ENCODE results near the gene EEF1A2.

EEF1A2 gene

DNA sequence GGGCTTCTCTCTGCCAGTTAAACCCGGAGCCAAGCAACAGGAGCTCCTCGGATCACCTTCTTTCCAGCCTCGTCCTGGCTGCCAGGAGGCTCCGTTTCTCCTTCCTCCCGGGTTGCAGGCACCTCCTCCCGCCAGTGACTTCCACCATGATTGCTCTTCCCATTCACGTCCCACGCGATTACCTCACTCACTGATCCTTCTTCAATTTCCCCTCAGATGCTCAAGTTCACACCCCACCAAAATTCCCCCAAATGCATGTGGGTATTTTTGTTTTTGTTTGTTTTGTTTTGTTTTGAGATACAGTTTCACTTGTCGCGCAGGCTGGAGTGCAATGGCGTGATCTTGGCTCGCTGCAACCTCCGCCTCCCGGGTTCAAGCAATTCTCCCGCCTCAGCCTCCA, 51.6 kb downstream of the EEF1A2 start:
- H3K27ac ChIP-seq (ENCODE audit: low read depth, low read length): no peak overlapping the region
- no peak overlapping the region for H3K4me3 ChIP-seq (ENCODE audit: low read depth in 1 of 5, low read length in 5 of 5)
- peaks cover under 1 to 47% (median 34%) of the 10 kb centered on the region in 5 donors for H3K27me3 ChIP-seq (ENCODE audit: control insufficient read depth in 5 of 5, insufficient read depth in 4 of 5, low read length in 5 of 5)
- H3K4me1 ChIP-seq (ENCODE audit: control insufficient read depth in 5 of 5, insufficient read depth in 5 of 5, low read length in 5 of 5): no peaks in the 10 kb centered on the region
- no peaks in the 10 kb centered on the region for H3K9me3 ChIP-seq (ENCODE audit: control insufficient read depth in 5 of 5, low read length in 5 of 5)
- no peaks in the 10 kb centered on the region for H3K36me3 ChIP-seq (ENCODE audit: control insufficient read depth in 5 of 5, insufficient read depth in 5 of 5, low read length in 5 of 5)
- H3K9ac ChIP-seq (ENCODE audit: low read length in 5 of 5): no peak overlapping the region

DNA sequence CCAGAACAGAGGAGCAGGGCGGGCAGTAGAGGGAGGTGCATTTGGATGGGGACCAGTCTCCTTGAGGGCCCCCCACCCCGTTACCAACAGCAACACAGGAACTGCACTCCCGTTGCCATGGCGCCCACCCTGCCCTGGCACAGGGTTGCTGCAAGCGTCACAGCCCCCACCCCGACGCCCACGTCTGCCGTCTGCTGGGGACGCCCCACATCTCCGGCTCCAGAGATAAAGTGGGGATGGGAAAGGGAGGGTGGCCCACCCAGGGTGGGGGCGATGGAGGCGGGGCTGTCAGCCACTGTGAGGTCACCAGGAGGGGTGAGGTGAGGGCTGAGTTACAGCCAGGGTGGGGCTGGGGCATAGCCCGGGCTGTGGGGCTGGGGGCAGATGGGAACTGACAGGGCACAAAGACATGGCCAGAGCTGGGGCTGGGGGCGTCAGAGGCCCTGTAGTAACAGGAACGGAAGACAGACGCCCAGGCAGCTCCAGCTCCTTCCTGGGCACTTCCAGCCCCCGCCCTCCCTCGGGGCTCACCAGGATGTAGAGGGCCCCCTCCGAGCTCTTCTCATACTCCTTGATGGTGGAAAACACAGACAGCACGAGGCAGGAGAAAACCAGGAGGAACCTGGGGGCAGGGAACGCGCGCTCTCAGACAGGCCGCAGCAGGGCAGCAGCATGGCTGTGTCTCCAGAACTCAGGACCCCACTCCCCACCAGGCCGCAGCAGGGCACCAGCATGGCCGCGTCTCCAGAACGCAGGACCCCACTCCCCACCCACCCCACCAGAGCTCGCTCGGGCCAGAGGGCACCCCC, 52.5 kb downstream of the EEF1A2 start:
- no peaks in the 10 kb centered on the region for H3K4me1 ChIP-seq (ENCODE audit: control insufficient read depth in 5 of 5, insufficient read depth in 5 of 5, low read length in 5 of 5)
- no peaks in the 10 kb centered on the region for H3K36me3 ChIP-seq (ENCODE audit: control insufficient read depth in 5 of 5, insufficient read depth in 5 of 5, low read length in 5 of 5)
- H3K9me3 ChIP-seq (ENCODE audit: control insufficient read depth in 5 of 5, low read length in 5 of 5): no peaks in the 10 kb centered on the region
- H3K27ac ChIP-seq (ENCODE audit: low read depth, low read length): no peak overlapping the region
- H3K27me3 ChIP-seq (ENCODE audit: control insufficient read depth in 5 of 5, insufficient read depth in 4 of 5, low read length in 5 of 5): peaks cover 0 to 45% (median 28%) of the 10 kb centered on the region in 5 donors
- no peak overlapping the region for H3K9ac ChIP-seq (ENCODE audit: low read length in 5 of 5)
- no peak overlapping the region for H3K4me3 ChIP-seq (ENCODE audit: low read depth in 1 of 5, low read length in 5 of 5)

DNA sequence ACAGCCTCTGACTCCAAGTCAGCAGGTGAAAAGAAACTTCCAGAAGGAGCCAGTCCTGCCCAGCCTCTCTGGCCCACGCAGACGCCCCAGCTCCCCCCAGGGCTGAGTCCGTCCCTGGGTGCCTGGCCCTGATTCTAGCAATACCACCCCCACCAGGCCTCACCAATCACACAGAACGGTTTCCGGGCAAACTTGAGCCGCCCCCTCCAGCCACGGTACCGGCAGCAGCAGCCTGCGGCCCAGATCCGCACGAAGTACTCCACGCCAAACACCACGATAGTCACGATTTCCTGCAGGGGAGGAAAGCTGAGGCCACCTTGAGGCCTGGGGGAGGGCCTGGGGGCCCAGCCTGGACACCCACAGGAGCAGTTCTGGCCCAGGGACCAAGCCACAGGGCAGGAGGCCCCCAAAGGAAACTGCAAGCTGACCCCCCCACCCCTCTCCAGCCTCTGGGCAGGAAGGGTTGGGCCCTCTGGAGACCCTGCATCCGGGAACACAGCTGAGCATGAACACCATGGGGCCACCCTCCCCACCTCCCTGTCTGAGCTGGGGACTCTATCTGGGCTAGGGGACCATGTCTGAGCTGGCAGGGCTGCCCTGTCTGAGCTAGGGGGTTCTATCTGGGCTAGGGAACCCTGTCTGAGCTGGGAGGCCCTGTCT, 53.7 kb downstream of the EEF1A2 start:
- no peak overlapping the region for H3K4me3 ChIP-seq (ENCODE audit: low read depth in 1 of 5, low read length in 5 of 5)
- no peaks in the 10 kb centered on the region for H3K9me3 ChIP-seq (ENCODE audit: control insufficient read depth in 5 of 5, low read length in 5 of 5)
- no peaks in the 10 kb centered on the region for H3K36me3 ChIP-seq (ENCODE audit: control insufficient read depth in 5 of 5, insufficient read depth in 5 of 5, low read length in 5 of 5)
- no peaks in the 10 kb centered on the region for H3K4me1 ChIP-seq (ENCODE audit: control insufficient read depth in 5 of 5, insufficient read depth in 5 of 5, low read length in 5 of 5)
- no peak overlapping the region for H3K27ac ChIP-seq (ENCODE audit: low read depth, low read length)
- H3K27me3 ChIP-seq (ENCODE audit: control insufficient read depth in 5 of 5, insufficient read depth in 4 of 5, low read length in 5 of 5): peaks cover 0 to 51% (median 29%) of the 10 kb centered on the region in 5 donors
- H3K9ac ChIP-seq (ENCODE audit: low read length in 5 of 5): no peak overlapping the region

DNA sequence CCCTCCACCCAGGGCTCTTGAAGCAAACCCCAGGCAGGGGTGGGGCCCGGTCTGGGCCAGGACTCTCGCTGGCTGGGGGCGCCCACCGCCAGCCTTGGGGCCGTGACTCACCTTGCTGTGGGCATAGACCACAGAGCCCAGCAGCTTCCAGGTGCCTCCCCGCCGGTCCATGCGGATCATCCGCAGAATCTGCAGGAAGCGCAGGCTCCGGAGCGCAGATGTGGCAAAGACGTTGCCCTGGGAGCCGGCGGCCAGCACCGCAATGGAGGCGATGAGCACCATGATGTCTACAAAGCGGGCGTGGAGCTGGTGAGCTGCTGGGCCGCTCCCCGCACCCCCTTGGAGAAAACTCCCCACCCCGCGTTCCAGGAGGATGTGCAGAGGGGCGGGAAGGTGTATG, 54.3 kb downstream of the EEF1A2 start:
- Histone ChIP-seq H3K4me3 (ENCODE audit: low read depth in 1 of 5, low read length in 5 of 5) (no peak overlapping the region), H3K27me3 (ENCODE audit: control insufficient read depth in 5 of 5, insufficient read depth in 4 of 5, low read length in 5 of 5) (peaks cover 0 to 55% (median 27%) of the 10 kb centered on the region in 5 donors), H3K9me3 (ENCODE audit: control insufficient read depth in 5 of 5, low read length in 5 of 5) (no peaks in the 10 kb centered on the region), H3K4me1 (ENCODE audit: control insufficient read depth in 5 of 5, insufficient read depth in 5 of 5, low read length in 5 of 5) (no peaks in the 10 kb centered on the region), H3K36me3 (ENCODE audit: control insufficient read depth in 5 of 5, insufficient read depth in 5 of 5, low read length in 5 of 5) (no peaks in the 10 kb centered on the region), H3K9ac (ENCODE audit: low read length in 5 of 5) (no peak overlapping the region), H3K27ac (ENCODE audit: low read depth, low read length) (no peak overlapping the region)

DNA sequence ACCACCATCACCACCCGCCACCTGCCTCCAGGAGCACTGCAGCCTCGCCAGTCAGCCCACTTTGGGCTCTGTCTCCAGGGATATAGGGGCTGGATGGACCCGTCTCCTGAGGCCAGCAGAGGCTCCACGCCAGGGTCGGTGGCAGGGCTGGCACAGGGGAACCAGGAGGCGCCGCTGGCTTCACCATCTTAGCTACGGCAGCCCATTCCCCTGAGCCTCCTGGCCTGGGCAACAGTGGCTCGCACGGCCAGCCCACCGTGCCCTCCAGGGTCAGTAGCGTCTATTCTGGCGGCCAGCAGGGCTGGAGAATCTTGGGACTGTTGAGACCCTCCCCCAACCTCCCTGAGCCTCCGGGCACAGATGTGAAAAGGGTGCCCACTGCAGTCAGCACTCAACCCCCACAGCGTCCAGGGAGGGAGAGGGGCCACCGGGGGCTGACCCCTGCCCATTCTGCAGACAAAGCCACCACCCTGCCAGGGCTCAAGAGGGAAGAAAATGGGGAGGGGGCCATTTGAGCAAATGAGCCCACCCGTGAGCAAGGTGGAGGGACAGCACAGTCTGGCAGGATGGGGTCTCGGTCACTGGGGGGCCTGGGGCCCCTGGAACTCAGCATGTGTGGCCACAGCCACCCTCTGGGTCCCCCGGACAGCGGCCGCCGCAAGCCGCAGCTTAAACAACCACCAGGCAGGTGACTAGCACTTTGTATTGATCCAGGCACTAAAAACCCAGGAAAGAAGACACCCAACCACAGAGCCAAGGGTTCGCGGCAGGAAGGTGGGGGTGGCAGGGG, 55.1 kb downstream of the EEF1A2 start:
- H3K27ac ChIP-seq (ENCODE audit: low read depth, low read length): no peak overlapping the region
- H3K9ac ChIP-seq (ENCODE audit: low read length in 5 of 5): no peak overlapping the region
- no peak overlapping the region for H3K4me3 ChIP-seq (ENCODE audit: low read depth in 1 of 5, low read length in 5 of 5)
- no peaks in the 10 kb centered on the region for H3K4me1 ChIP-seq (ENCODE audit: control insufficient read depth in 5 of 5, insufficient read depth in 5 of 5, low read length in 5 of 5)
- no peaks in the 10 kb centered on the region for H3K36me3 ChIP-seq (ENCODE audit: control insufficient read depth in 5 of 5, insufficient read depth in 5 of 5, low read length in 5 of 5)
- H3K9me3 ChIP-seq (ENCODE audit: control insufficient read depth in 5 of 5, low read length in 5 of 5): no peaks in the 10 kb centered on the region
- peaks cover 0 to 54% (median 24%) of the 10 kb centered on the region in 5 donors for H3K27me3 ChIP-seq (ENCODE audit: control insufficient read depth in 5 of 5, insufficient read depth in 4 of 5, low read length in 5 of 5)

DNA sequence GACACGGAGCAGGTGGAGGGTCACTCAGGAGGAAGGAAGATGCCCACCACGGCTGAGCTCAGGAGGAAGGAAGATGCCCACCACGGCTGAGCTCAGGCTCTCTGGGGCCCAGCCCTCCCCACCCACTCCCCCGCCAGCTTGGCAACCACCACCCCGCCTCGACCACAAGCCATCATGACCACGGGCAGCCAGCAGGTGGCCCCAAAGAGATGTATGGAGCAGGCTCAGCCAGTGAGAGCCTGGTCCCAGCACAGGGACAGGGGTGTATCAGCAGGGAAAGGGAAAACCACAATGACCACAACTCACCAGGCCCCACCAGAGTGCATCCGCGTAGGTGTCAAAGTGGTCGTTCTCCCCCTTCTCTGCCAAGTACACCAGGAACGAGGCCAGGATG, 56.8 kb downstream of the EEF1A2 start:
- no peaks in the 10 kb centered on the region for H3K4me1 ChIP-seq (ENCODE audit: control insufficient read depth in 5 of 5, insufficient read depth in 5 of 5, low read length in 5 of 5)
- no peak overlapping the region for H3K9ac ChIP-seq (ENCODE audit: low read length in 5 of 5)
- H3K27me3 ChIP-seq (ENCODE audit: control insufficient read depth in 5 of 5, insufficient read depth in 4 of 5, low read length in 5 of 5): peaks cover 8 to 46% (median 21%) of the 10 kb centered on the region in 5 donors
- no peaks in the 10 kb centered on the region for H3K36me3 ChIP-seq (ENCODE audit: control insufficient read depth in 5 of 5, insufficient read depth in 5 of 5, low read length in 5 of 5)
- no peaks in the 10 kb centered on the region for H3K9me3 ChIP-seq (ENCODE audit: control insufficient read depth in 5 of 5, low read length in 5 of 5)
- H3K27ac ChIP-seq (ENCODE audit: low read depth, low read length): no peak overlapping the region
- no peak overlapping the region for H3K4me3 ChIP-seq (ENCODE audit: low read depth in 1 of 5, low read length in 5 of 5)

DNA sequence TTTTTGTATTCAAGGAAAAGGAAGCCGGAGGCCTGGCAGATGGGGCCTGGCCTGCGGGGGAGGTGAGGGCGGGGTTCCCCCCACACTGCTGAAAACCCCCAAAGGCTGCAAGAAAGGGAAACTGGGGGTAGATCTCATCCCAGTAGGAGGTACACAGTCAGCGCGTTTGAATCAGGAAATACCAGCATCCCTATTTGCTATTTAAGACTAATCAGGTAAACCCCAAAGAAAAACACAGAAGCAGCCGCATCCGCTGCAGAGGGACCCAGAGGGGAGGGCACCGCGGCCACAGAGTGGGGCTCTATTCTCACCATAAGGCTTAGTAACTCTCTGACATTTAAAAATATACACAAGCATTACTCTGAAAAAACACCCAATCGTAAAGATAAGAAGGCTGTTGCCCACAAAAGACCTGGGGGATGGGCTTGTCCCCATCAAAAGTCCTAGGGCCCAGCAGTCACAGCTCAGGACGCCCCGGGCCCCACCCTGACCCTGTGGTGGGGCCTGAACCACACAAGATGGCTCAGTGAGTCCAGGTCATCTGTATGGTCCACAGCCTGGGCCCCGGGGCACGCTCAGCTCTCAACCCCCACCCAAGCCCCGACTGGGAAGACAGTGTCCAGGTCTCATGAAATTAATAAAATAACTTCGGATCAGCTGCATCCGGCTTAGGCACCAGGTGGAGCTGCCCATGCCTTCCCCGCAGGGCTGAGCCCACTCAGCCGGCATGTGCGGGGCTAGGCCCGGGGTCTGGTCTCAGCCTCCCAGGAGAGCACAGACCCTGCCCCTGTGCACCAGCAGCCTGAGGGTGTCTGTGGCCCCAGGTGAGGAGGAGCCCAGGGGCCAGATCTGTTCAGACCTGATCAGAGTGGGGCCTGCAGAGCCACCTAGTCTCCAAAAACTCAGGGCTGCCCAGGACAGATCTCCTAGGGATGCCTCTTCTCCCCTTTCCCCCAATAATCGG, 57.5 kb downstream of the EEF1A2 start:
- no peaks in the 10 kb centered on the region for H3K4me1 ChIP-seq (ENCODE audit: control insufficient read depth in 5 of 5, insufficient read depth in 5 of 5, low read length in 5 of 5)
- H3K4me3 ChIP-seq (ENCODE audit: low read depth in 1 of 5, low read length in 5 of 5): no peak overlapping the region
- H3K9me3 ChIP-seq (ENCODE audit: control insufficient read depth in 5 of 5, low read length in 5 of 5): no peaks in the 10 kb centered on the region
- H3K27ac ChIP-seq (ENCODE audit: low read depth, low read length): no peak overlapping the region
- no peak overlapping the region for H3K9ac ChIP-seq (ENCODE audit: low read length in 5 of 5)
- no peaks in the 10 kb centered on the region for H3K36me3 ChIP-seq (ENCODE audit: control insufficient read depth in 5 of 5, insufficient read depth in 5 of 5, low read length in 5 of 5)
- H3K27me3 ChIP-seq (ENCODE audit: control insufficient read depth in 5 of 5, insufficient read depth in 4 of 5, low read length in 5 of 5): peaks cover 8 to 44% (median 19%) of the 10 kb centered on the region in 5 donors

DNA sequence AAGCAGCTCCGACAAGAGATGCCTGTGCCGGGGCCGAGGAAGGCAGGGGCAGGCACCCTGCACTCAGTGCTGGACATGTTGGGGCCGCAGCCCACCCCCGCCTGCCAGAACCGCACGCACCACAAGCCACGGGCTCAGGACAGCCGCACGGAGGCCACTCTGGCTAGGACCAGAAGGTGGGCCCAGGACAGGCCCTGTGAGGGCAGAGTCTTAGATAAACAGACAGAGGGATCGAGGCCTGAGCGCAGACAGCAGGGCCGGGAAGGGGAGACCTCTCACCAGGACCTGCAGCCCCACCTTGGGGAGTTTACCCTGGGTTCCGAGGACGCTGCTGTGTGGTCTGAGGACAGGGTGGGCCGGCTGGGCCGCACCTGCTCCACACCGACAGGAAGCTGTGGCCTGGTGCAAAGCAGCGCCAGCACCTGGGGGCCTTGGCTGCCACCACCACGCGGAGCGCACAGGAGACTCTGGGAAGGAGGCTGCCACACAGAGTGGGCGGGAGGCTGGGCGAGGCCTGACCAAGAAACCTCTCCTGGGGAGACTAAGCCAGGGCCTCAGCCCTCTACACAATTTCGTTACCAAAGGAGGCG, 58.4 kb downstream of the EEF1A2 start:
- Histone ChIP-seq H3K9ac (ENCODE audit: low read length in 5 of 5) (no peak overlapping the region), H3K36me3 (ENCODE audit: control insufficient read depth in 5 of 5, insufficient read depth in 5 of 5, low read length in 5 of 5) (no peaks in the 10 kb centered on the region), H3K9me3 (ENCODE audit: control insufficient read depth in 5 of 5, low read length in 5 of 5) (no peaks in the 10 kb centered on the region), H3K4me3 (ENCODE audit: low read depth in 1 of 5, low read length in 5 of 5) (no peak overlapping the region), H3K4me1 (ENCODE audit: control insufficient read depth in 5 of 5, insufficient read depth in 5 of 5, low read length in 5 of 5) (no peaks in the 10 kb centered on the region), H3K27ac (ENCODE audit: low read depth, low read length) (no peak overlapping the region), H3K27me3 (ENCODE audit: control insufficient read depth in 5 of 5, insufficient read depth in 4 of 5, low read length in 5 of 5) (peaks cover 9 to 40% (median 19%) of the 10 kb centered on the region in 5 donors)

DNA sequence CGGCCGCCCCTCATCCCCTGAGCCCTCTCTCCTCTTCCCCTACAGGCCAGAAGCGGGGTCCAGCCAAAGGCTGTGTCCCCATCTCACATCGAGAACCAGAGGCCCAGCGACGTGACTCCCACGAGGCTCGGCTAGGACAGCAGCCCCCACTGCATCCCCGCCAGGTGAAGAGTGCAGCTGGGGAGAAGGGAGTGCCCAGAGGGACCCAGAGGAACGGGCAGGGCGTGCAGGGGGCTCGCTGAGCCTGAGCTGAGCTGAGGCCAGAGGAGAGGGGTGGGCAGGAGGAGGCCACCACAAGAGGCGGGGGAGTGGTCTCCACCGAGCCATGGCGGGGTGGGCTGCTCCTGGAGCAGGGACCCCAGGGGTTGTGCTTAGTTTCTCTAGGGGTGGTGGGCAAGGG, 59.0 kb downstream of the EEF1A2 start:
- H3K27ac ChIP-seq (ENCODE audit: low read depth, low read length): no peak overlapping the region
- H3K4me1 ChIP-seq (ENCODE audit: control insufficient read depth in 5 of 5, insufficient read depth in 5 of 5, low read length in 5 of 5): peaks cover 0 to under 1% (median 0%) of the 10 kb centered on the region in 5 donors
- no peaks in the 10 kb centered on the region for H3K9me3 ChIP-seq (ENCODE audit: control insufficient read depth in 5 of 5, low read length in 5 of 5)
- no peak overlapping the region for H3K4me3 ChIP-seq (ENCODE audit: low read depth in 1 of 5, low read length in 5 of 5)
- no peaks in the 10 kb centered on the region for H3K36me3 ChIP-seq (ENCODE audit: control insufficient read depth in 5 of 5, insufficient read depth in 5 of 5, low read length in 5 of 5)
- no peak overlapping the region for H3K9ac ChIP-seq (ENCODE audit: low read length in 5 of 5)
- peaks cover 15 to 36% (median 22%) of the 10 kb centered on the region in 5 donors for H3K27me3 ChIP-seq (ENCODE audit: control insufficient read depth in 5 of 5, insufficient read depth in 4 of 5, low read length in 5 of 5)

Measured in subcutaneous abdominal adipose tissue (tissue), 5 donors.